ENCODE results near the gene ETV3. TPM values are rescaled to one million over a fixed set of nuclear protein-coding genes. Genes with fewer than 3 reads are reported as not detected.
A peak's percentile ranks its signal among the peaks of the same experiment; 100 is the strongest.

ETV3 gene
- total RNA-seq, 4 donors from 2014 or later = 3.4 to 28.1 (median 18.1) TPM

DNA sequence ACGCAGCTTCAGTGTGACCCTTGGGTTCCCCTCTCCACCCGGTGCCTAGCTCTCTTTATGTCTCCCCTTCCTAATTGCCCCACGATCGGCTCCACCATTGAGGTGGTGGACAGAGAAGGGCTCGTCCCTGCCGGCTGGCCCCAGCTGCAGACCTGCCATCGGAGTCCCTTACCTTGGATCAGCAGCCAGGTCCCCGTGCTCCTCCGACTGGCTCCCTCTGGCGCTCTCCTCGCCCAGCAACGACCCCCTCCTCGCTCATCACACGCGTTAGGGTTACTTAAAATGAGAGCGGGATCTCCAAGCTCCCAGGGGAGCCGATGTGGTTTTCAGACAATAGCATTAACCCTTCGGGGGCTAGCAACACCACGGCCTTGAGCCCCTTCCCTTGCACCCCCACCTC lies 30.5 kb downstream of the ETV3 start:
- Histone ChIP-seq H3K4me1 (no peaks in the 10 kb centered on the region), H3K27me3 (peaks cover 59% of the 10 kb centered on the region), H3K4me3 (no peak overlapping the region), H3K36me3 (no peaks in the 10 kb centered on the region), H3K27ac (no peak overlapping the region), H3K9me3 (no peaks in the 10 kb centered on the region)
- in situ Hi-C loops (cut with MboI; ENCODE audit: low pct_ligation_motif_present in 1 of 4, low pct_unique_long_range_greater_than_20kb in 1 of 4, low sequenced_read_pairs in 3 of 4) (loop anchor here in 1 of 4 donors (10.0 kb wide), 1 partner anchor 47 kb away; no protein-coding TSS in a partner anchor), intact Hi-C loops (cut with DNase I; ENCODE audit: low total_unique reads) (no loop called here)
- 38% methylated on average over 14 of the region's 19 CpGs; no CpG with 5 or more reads in 1 of the 2 donors for WGBS, 2 donors (ENCODE audit: low coverage in 1 of 2)
- no peak for TF ChIP-seq POLR2A (IDR thresholded peaks at IDR 0.05)
- no peak for TF ChIP-seq EP300 (IDR thresholded peaks at IDR 0.05; ENCODE audit: low read depth)
- no peak for TF ChIP-seq POLR2AphosphoS5 (IDR thresholded peaks at IDR 0.05)
- TF ChIP-seq CTCF (IDR thresholded peaks at IDR 0.05) = no peak
- no peak for DNase-seq

- WGBS, 2 donors (ENCODE audit: low coverage in 1 of 2) = 64 to 67% methylated on average over 3 to 6 of the region's 6 CpGs
- DNase-seq = no peak
- in situ Hi-C loops (cut with MboI; ENCODE audit: low pct_ligation_motif_present in 1 of 4, low pct_unique_long_range_greater_than_20kb in 1 of 4, low sequenced_read_pairs in 3 of 4) (loop anchor here in 1 of 4 donors (10.0 kb wide), 1 partner anchor 48 kb away; no protein-coding TSS in a partner anchor), intact Hi-C loops (cut with DNase I; ENCODE audit: low total_unique reads) (no loop called here)
- H3K4me3 ChIP-seq = no peak overlapping the region
- peaks cover 50% of the 10 kb centered on the region for H3K27me3 ChIP-seq
- H3K9me3 ChIP-seq = no peaks in the 10 kb centered on the region
- no peaks in the 10 kb centered on the region for H3K36me3 ChIP-seq
- H3K27ac ChIP-seq = no peak overlapping the region
- TF ChIP-seq POLR2AphosphoS5 (IDR thresholded peaks at IDR 0.05) (no peak), POLR2A (IDR thresholded peaks at IDR 0.05) (no peak)
- H3K4me1 ChIP-seq = no peaks in the 10 kb centered on the region
Measured at GRCh38 chr1:157106813-157107189, 31.4 kb downstream of the ETV3 start.

DNA sequence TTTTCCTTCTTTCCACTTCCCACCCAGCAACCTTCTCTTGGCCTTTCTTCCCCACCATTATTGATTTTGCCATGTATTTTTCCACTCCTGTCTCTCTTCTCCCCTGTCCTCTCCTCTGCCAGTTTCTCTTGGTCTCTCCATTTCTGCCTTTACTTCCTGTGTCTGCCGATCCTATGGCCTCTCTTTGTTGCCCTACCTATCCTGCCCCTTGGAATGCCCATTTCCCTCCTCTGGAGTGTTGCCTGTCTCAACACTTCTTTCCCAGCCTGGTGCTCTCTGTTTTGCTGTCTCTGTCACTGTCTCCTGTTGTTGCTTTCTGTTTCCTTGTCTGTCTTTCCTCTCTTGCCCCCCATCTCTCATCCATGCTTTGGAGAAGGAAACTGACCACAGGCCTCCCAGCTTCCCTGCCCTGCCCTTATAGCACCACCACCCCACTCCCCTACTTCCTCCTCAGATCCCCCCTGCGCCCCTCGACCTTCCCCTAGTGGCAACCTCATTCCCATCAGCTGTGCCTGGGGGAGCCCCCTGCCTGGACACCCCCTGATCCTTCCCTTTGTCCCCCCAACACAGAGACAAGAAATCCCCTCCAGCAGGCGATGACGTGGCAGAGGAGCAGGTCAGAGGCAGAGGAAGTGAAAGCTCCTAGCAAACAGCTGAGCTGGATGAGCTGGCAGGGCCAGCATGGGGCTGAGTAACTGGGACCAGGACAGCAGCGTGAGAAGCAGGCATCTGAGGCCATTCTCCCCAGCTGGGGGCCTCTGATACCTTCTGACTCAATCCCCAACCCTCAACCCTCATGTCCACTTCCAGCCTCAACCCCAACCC lies 32.0 kb downstream of the ETV3 start:
- intact Hi-C loops (cut with DNase I; ENCODE audit: low total_unique reads) (no loop called here), in situ Hi-C loops (cut with MboI; ENCODE audit: low pct_ligation_motif_present in 1 of 4, low pct_unique_long_range_greater_than_20kb in 1 of 4, low sequenced_read_pairs in 3 of 4) (loop anchor here in 1 of 4 donors (10.0 kb wide), 1 partner anchor 49 kb away; no protein-coding TSS in a partner anchor)
- Histone ChIP-seq H3K4me1 (no peaks in the 10 kb centered on the region), H3K27me3 (peaks cover 44% of the 10 kb centered on the region), H3K4me3 (no peak overlapping the region), H3K9me3 (no peaks in the 10 kb centered on the region), H3K27ac (no peak overlapping the region), H3K36me3 (no peaks in the 10 kb centered on the region)
- 22 to 31% methylated on average over 1 to 6 of the region's 6 CpGs for WGBS, 2 donors (ENCODE audit: low coverage in 1 of 2)
- DNase-seq = peak; percentile 40
- TF ChIP-seq POLR2A (IDR thresholded peaks at IDR 0.05) = no peak
- TF ChIP-seq POLR2AphosphoS5 (IDR thresholded peaks at IDR 0.05) = no peak
- TF ChIP-seq CTCF (IDR thresholded peaks at IDR 0.05) = no peak
- no peak for TF ChIP-seq EP300 (IDR thresholded peaks at IDR 0.05; ENCODE audit: low read depth)

DNA sequence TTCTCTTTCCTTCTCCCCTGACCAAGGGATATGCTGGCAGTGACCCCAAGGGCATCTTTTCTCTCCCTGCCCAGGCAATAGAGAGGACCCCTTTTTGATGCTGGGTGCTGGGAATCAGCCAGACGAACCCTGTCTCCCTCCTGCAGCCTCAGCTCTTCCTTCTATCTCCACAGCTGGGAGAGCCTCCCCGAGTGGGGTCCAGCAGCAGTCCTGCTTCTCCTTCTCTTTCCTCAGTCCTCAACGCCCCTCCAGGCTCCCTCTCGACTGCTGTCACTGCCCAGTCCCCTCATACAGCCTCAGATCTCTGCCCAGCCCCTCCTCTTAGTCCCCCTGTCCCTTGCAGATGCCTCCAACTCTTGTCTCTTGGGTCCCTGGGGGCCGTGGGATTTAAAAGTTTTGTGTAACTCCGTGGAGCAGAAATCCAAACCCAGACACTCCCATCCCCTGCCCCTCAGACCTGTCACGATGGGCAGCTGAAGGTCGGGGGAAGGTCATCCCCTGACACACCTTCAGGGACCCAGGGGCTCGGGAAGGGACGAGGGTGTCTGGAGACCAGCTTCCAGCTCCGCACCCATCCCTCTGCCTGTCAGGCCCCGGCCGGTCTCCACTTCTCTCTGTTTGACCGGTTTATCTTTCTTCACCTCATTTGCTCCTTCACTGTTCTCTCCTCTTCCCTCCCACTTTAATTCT lies 32.8 kb downstream of the ETV3 start:
- TF ChIP-seq POLR2AphosphoS5 (IDR thresholded peaks at IDR 0.05) (no peak), EP300 (IDR thresholded peaks at IDR 0.05; ENCODE audit: low read depth) (no peak), POLR2A (IDR thresholded peaks at IDR 0.05) (no peak)
- Histone ChIP-seq H3K9me3 (no peaks in the 10 kb centered on the region), H3K4me1 (no peaks in the 10 kb centered on the region), H3K27me3 (peaks cover 39% of the 10 kb centered on the region), H3K4me3 (no peak overlapping the region), H3K27ac (no peak overlapping the region), H3K36me3 (no peaks in the 10 kb centered on the region)
- intact Hi-C loops (cut with DNase I; ENCODE audit: low total_unique reads) (no loop called here), in situ Hi-C loops (cut with MboI; ENCODE audit: low pct_ligation_motif_present in 1 of 4, low pct_unique_long_range_greater_than_20kb in 1 of 4, low sequenced_read_pairs in 3 of 4) (loop anchor here in 1 of 4 donors (10.0 kb wide), 1 partner anchor 49 kb away; no protein-coding TSS in a partner anchor)
- 53 to 63% methylated on average over 8 to 14 of the region's 14 CpGs for WGBS, 2 donors (ENCODE audit: low coverage in 1 of 2)
- no peak for DNase-seq
